ENCODE measurements around the gene CCDC61.

GRCh38 chr19:46016426-46017094, 21.3 kb downstream of the CCDC61 start:
- TF ChIP-seq CTCF (conservative IDR thresholded peaks at IDR 0.05; ENCODE audit: low read depth, low read length): peak; percentile 50
- no peak for TF ChIP-seq EZH2 (IDR thresholded peaks at IDR 0.05; ENCODE audit: low read length, unreplicated experiment)
- no peak for TF ChIP-seq EZH2phosphoT487 (IDR thresholded peaks at IDR 0.05; ENCODE audit: borderline replicate concordance, low read length)

Measured in PC-3 (cell line).